H1 (cell line): ENCODE measurements around the gene VRK3. TPM values are rescaled to one million over a fixed set of nuclear protein-coding genes. Genes with fewer than 3 reads are reported as not detected.

Source experiments
- CTCF ChIA-PET: fragments of 300-600 bp; sonication (Branson Sonifier 250); formaldehyde crosslinking; loops from one replicate; lab custom pipeline; 2021; ENCODE audit not compliant: partially characterized antibody; lab: Charles Lee
- POLR2A ChIA-PET: fragments of 300-600 bp; sonication (Branson Sonifier 250); formaldehyde crosslinking; loops from one replicate; lab custom pipeline; 2021; ENCODE audit warnings: inconsistent platforms; ENCODE audit not compliant: partially characterized antibody; lab: Charles Lee
- DNase-seq, 2 experiments: peaks; one replicate each; pipeline versions ENCODE4 v3.0.0 to v3.0.0-alpha.2; 2010 to 2022; ENCODE audit warnings: low spot score in 2 of 2, low read depth in 1 of 2, mixed read lengths in 1 of 2
- FAIRE-seq: peaks from 2 replicates; lab custom pipeline; 2011; peaks lifted over from hg19 to GRCh38; lab: Jason Lieb, UNC
- H2AFZ ChIP-seq: 2 replicates; pipeline ENCODE4 v1.8.1; 2012; ENCODE audit warnings: low read length, inconsistent platforms
- H2AK5ac ChIP-seq: 2 replicates; pipeline ENCODE4 v1.6.1; 2013; ENCODE audit warnings: low read depth, low read length
- H2BK120ac ChIP-seq: replicated peaks from 2 replicates; pipeline ENCODE3; 2013; ENCODE audit warnings: low read depth, low read length, inconsistent platforms
- H2BK12ac ChIP-seq: 2 replicates; pipeline ENCODE4 v1.6.1; 2013; ENCODE audit warnings: low read depth, low read length
- H2BK15ac ChIP-seq: 2 replicates; pipeline ENCODE4 v1.6.1; 2013; ENCODE audit warnings: low read length
- H2BK20ac ChIP-seq: 2 replicates; pipeline ENCODE4 v1.6.1; 2013; ENCODE audit warnings: low read length
- H2BK5ac ChIP-seq: 2 replicates; pipeline ENCODE4 v1.6.1; 2013; ENCODE audit warnings: low read depth, low read length
- H3K14ac ChIP-seq: 2 replicates; pipeline ENCODE4 v1.6.1; 2013; ENCODE audit warnings: inconsistent platforms; ENCODE audit not compliant: insufficient read length
- H3K18ac ChIP-seq: 2 replicates; pipeline ENCODE4 v1.6.1; 2013; ENCODE audit warnings: low read length; ENCODE audit errors: extremely low read depth
- H3K23ac ChIP-seq: 2 replicates; pipeline ENCODE4 v1.6.1; 2013; ENCODE audit warnings: inconsistent platforms; ENCODE audit not compliant: insufficient read length
- H3K23me2 ChIP-seq: 2 replicates; pipeline ENCODE4 v1.6.1; 2013; ENCODE audit warnings: low read depth, low read length
- H3K27ac ChIP-seq: 2 replicates; pipeline ENCODE4 v1.6.1; 2011; ENCODE audit warnings: low read depth, low read length, inconsistent platforms
- H3K27me3 ChIP-seq, 4 experiments: replicated peaks in 1 of 4; 1 replicate in 1 of 4; 2 replicates in 3 of 4; pipeline versions ENCODE4 v1.6.1 to v1.8.1; 2011 to 2013; ENCODE audit warnings: low read length in 3 of 4, mild to moderate bottlenecking in 3 of 4, inconsistent platforms in 2 of 4, mixed read lengths in 2 of 4, moderate library complexity in 1 of 4; ENCODE audit not compliant: control insufficient read depth in 3 of 4, insufficient read depth in 3 of 4; ENCODE audit errors: extremely low read depth in 1 of 4
- H3K36me3 ChIP-seq, 4 experiments: 2 replicates each; pipeline versions ENCODE4 v1.6.1 to v1.8.1; 2011 to 2013; ENCODE audit warnings: mild to moderate bottlenecking in 4 of 4, low read length in 3 of 4, moderate library complexity in 2 of 4, control low read depth in 1 of 4, inconsistent platforms in 1 of 4; ENCODE audit not compliant: insufficient read depth in 4 of 4, control insufficient read depth in 2 of 4
- H3K4ac ChIP-seq: replicated peaks from 2 replicates; pipeline ENCODE3; 2013; ENCODE audit warnings: low read length, low read depth, mixed read lengths, inconsistent platforms; ENCODE audit not compliant: insufficient read length
- H3K4me1 ChIP-seq, 4 experiments: replicated peaks in 1 of 4; 1 replicate in 1 of 4; 2 replicates in 3 of 4; pipeline versions ENCODE4 v1.6.1 to v1.8.1; 2011 to 2013; ENCODE audit warnings: low read length in 3 of 4, inconsistent platforms in 2 of 4, mixed read lengths in 1 of 4; ENCODE audit not compliant: insufficient read depth in 4 of 4, control insufficient read depth in 3 of 4
- H3K4me2 ChIP-seq, 2 experiments: 2 replicates each; pipeline versions ENCODE4 v1.6.1 to v1.8.1; 2011 to 2013; ENCODE audit warnings: low read depth in 2 of 2, low read length in 2 of 2, control low read depth in 1 of 2, inconsistent platforms in 1 of 2, mild to moderate bottlenecking in 1 of 2; ENCODE audit not compliant: insufficient read depth in 1 of 2
- H3K4me3 ChIP-seq, 4 experiments: fragments of 200-600, 300-600 bp in 1 of 4; sonication (generic), shearing (Covaris generic), sonication (Bioruptor Twin) in 1 of 4; 2 replicates each; pipeline versions ENCODE4 v1.5.1 to v1.8.1; 2011 to 2016; ENCODE audit warnings: low read length in 4 of 4, low read depth in 3 of 4, control low read depth in 2 of 4, inconsistent platforms in 2 of 4, mild to moderate bottlenecking in 2 of 4, mixed read lengths in 1 of 4, moderate library complexity in 1 of 4; ENCODE audit not compliant: insufficient read depth in 2 of 4; ENCODE audit errors: extremely low read depth in 1 of 4
- H3K56ac ChIP-seq: replicated peaks from 2 replicates; pipeline ENCODE3; 2013; ENCODE audit warnings: low read depth, mild to moderate bottlenecking, mixed read lengths, low read length, inconsistent platforms; ENCODE audit not compliant: insufficient read length
- H3K79me1 ChIP-seq: 2 replicates; pipeline ENCODE4 v1.6.1; 2013; ENCODE audit warnings: low read depth, low read length, control low read depth
- H3K79me2 ChIP-seq, 2 experiments: 2 replicates each; pipeline versions ENCODE4 v1.6.1 to v1.8.1; 2012 to 2013; ENCODE audit warnings: low read length in 2 of 2, mild to moderate bottlenecking in 2 of 2, inconsistent platforms in 1 of 2; ENCODE audit not compliant: insufficient read depth in 2 of 2, control insufficient read depth in 1 of 2
- H3K9ac ChIP-seq, 4 experiments: replicated peaks in 1 of 4; 1 replicate in 1 of 4; 2 replicates in 3 of 4; pipeline versions ENCODE4 v1.6.1 to v1.8.1; 2011 to 2013; ENCODE audit warnings: low read depth in 3 of 4, low read length in 3 of 4, control low read depth in 2 of 4, mild to moderate bottlenecking in 2 of 4, moderate library complexity in 2 of 4, inconsistent platforms in 1 of 4; ENCODE audit errors: extremely low read depth in 1 of 4
- H3K9me3 ChIP-seq, 2 experiments: 2 replicates each; pipeline versions ENCODE4 v1.6.1 to v1.8.1; 2012 to 2013; ENCODE audit warnings: mild to moderate bottlenecking in 2 of 2, moderate library complexity in 2 of 2, control low read depth in 1 of 2, inconsistent platforms in 1 of 2, low read depth in 1 of 2, low read length in 1 of 2, mixed read lengths in 1 of 2; ENCODE audit not compliant: insufficient read depth in 2 of 2
- H4K20me1 ChIP-seq, 2 experiments: replicated peaks in 1 of 2; 2 replicates each; pipeline versions ENCODE3 to v1.8.1; 2011 to 2013; ENCODE audit warnings: inconsistent platforms in 2 of 2, low read length in 2 of 2, mild to moderate bottlenecking in 1 of 2; ENCODE audit not compliant: insufficient read depth in 2 of 2, control insufficient read depth in 1 of 2
- H4K5ac ChIP-seq: 2 replicates; pipeline ENCODE4 v1.6.1; 2013; ENCODE audit warnings: low read length, low read depth, mixed read lengths, inconsistent platforms; ENCODE audit not compliant: insufficient read length
- H4K8ac ChIP-seq: 2 replicates; pipeline ENCODE4 v1.8.0; 2013; ENCODE audit warnings: mild to moderate bottlenecking, moderate library complexity, low read length, inconsistent platforms; ENCODE audit not compliant: insufficient read depth; ENCODE audit errors: extremely low read depth
- H4K91ac ChIP-seq: replicated peaks from 2 replicates; pipeline ENCODE3; 2013; ENCODE audit warnings: low read length, mixed read lengths, inconsistent platforms; ENCODE audit not compliant: insufficient read length
- ASH2L ChIP-seq: fragments of 200-600, 300-600 bp; sonication (generic); IDR thresholded peaks from one replicate; pipeline ENCODE4 v1.7.1; 2017; ENCODE audit warnings: low read length
- BRCA1 ChIP-seq: IDR thresholded peaks from 2 replicates; pipeline ENCODE4 v1.6.1; 2012; ENCODE audit warnings: low read depth, low read length, improper control_type of control experiment
- CHD1 ChIP-seq: IDR thresholded peaks from 2 replicates; pipeline ENCODE4 v1.6.1; 2012; ENCODE audit warnings: low read depth, low read length, improper control_type of control experiment
- EZH2 ChIP-seq: fragments of 200-600 bp; sonication (generic); IDR thresholded peaks from 2 replicates; pipeline ENCODE4 v1.7.1; 2012; ENCODE audit warnings: low read depth, mild to moderate bottlenecking, moderate library complexity, low read length, inconsistent platforms; ENCODE audit not compliant: severe bottlenecking
- NANOG ChIP-seq: IDR thresholded peaks from 2 replicates; pipeline ENCODE4 v1.6.1; 2011; ENCODE audit warnings: low read length, low read depth, mild to moderate bottlenecking, inconsistent platforms; ENCODE audit not compliant: insufficient read depth, poor library complexity, severe bottlenecking
- SIN3A ChIP-seq, 2 experiments: IDR thresholded peaks in 1 of 2; conservative IDR thresholded peaks in 1 of 2; 2 replicates each; pipeline ENCODE4 v1.6.1; 2011 to 2012; ENCODE audit warnings: low read length in 2 of 2, improper control_type of control experiment in 1 of 2, low read depth in 1 of 2, mild to moderate bottlenecking in 1 of 2
- SIRT6 ChIP-seq: IDR thresholded peaks from one replicate; pipeline ENCODE4 v1.7.1; 2012; ENCODE audit warnings: low read length, inconsistent platforms
- SP1 ChIP-seq: IDR thresholded peaks from 2 replicates; pipeline ENCODE4 v1.6.1; 2011; ENCODE audit warnings: low read depth, low read length
- SUZ12 ChIP-seq: fragments of 200-600 bp; sonication (generic); IDR thresholded peaks from 2 replicates; pipeline ENCODE4 v1.6.1; 2012; ENCODE audit warnings: mild to moderate bottlenecking, inconsistent platforms, low read length, moderate library complexity, mixed read lengths
- TAF7 ChIP-seq: optimal IDR thresholded peaks from 2 replicates; pipeline ENCODE3; 2011; ENCODE audit warnings: low read depth, mild to moderate bottlenecking, inconsistent platforms, low read length, moderate library complexity, borderline replicate concordance
- ZNF274 ChIP-seq: IDR thresholded peaks from 2 replicates; pipeline ENCODE4 v1.7.0; 2012; ENCODE audit warnings: low read length, borderline replicate concordance; ENCODE audit errors: extremely low read depth
- WGBS, 2 experiments: shearing (Covaris generic) in 1 of 2; methylation state at CpG; one replicate each; pipeline versions ENCODE4 v1.1.6 to v1.1.7; 2013 to 2015; ENCODE audit warnings: low lambda C conversion rate in 2 of 2, mixed read lengths in 2 of 2, inconsistent platforms in 1 of 2, low coverage in 1 of 2, missing lambda C conversion rate in 1 of 2; ENCODE audit not compliant: insufficient replicate concordance in 2 of 2, insufficient coverage in 1 of 2, insufficient read length in 1 of 2; ENCODE audit errors: extremely low coverage in 1 of 2, missing lambda C conversion rate in 1 of 2; 5-methylcytosine and 5-hydroxymethylcytosine counted together
- polyA plus RNA-seq, 7 experiments: library from polyadenylated mRNA; depleted of rRNA in 3 of 7; stranded (reverse) in 5 of 7; unstranded in 2 of 7; fragments of >200 nt in 5 of 7; fragments of 200-250 nt in 2 of 7; gene quantifications; 1 replicate in 5 of 7; 2 replicates in 1 of 7; 4 replicates in 1 of 7; pipeline versions ENCODE4 v1.2.1 to v1.2.3, GENCODE V29; 2011 to 2013; ENCODE audit warnings: missing spikeins in 2 of 7, mixed read lengths in 2 of 7
- total RNA-seq: library from RNA; stranded (reverse); fragmentation: NEBNext Ultra II Directional; extraction: Animal tissue kit (Norgen Biotek cat#: 25700); gene quantifications from 2 replicates; pipeline ENCODE4 v1.2.1, GENCODE V29; 2021
- TF ChIP-seq, protein P1 (sequence below): IDR thresholded peaks from 2 replicates; pipeline ENCODE4 v1.6.1; 2011; ENCODE audit warnings: low read length, improper control_type of control experiment

The VRK3 gene
- total and polyA plus RNA-seq, 2 of the 8 experiments (the other 6 are each of a cell fraction or from before 2014, with no cell fraction given): 21.3 to 36.1 TPM

DNA sequence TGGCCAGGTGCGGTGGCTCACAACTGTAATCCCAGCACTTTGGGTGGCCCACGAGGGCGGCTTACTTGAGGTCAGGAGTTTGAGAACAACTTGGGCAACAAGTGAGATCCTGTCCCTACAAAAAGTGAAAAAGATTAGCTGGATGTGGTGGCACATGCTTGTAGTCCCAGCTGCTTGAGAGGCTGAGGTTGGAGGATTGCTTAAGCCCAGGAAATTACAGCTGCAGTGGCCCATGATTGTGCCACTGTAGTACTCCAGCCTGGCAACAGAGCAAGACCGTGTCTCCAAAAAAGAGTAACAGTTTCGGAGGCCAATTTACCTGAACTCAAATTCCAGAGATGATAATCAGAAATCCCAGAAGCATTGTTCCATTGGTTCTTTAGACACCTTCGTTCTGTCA is 5.1 kb upstream of the VRK3 start:
- ChIA-PET POLR2A (no interaction called here), CTCF (interaction anchor here (1.6 to 2.6 kb wide), 2 partner anchors 16 to 45 kb away, joined by 6 to 10 read pairs; no protein-coding TSS in a partner anchor)
- no peak overlapping the region for H3K23ac ChIP-seq
- no peak overlapping the region for H3K18ac ChIP-seq
- H3K23me2 ChIP-seq: 0 out of 2 replicates have a peak, but pooled peaks cover 2% of the 10 kb centered on the region
- no peaks in the 10 kb centered on the region for H3K9me3 ChIP-seq
- no peak overlapping the region for H3K4ac ChIP-seq
- H3K79me1 ChIP-seq: peaks cover 6% of the 10 kb centered on the region
- no peak overlapping the region for H2AK5ac ChIP-seq
- no peak overlapping the region for H2BK12ac ChIP-seq
- no peak overlapping the region for H2BK120ac ChIP-seq
- FAIRE-seq: no peak
- 95% methylated on average over 6 of the region's 6 CpGs; no CpG with 5 or more reads in 1 of the 2 experiments for WGBS, 2 experiments
- no peak for DNase-seq
- no peak overlapping the region for H3K27ac ChIP-seq
- H3K79me2 ChIP-seq: peaks cover 0 to 24% of the 10 kb centered on the region in 2 experiments; a peak in 2 of 4 replicates
- H4K8ac ChIP-seq: no peak overlapping the region
- H3K4me3 ChIP-seq: no peak overlapping the region
- no peak overlapping the region for H4K5ac ChIP-seq
- H3K36me3 ChIP-seq: peaks cover 4 to 28% (median 22%) of the 10 kb centered on the region in 4 experiments
- H3K4me2 ChIP-seq: no peak overlapping the region
- H3K56ac ChIP-seq: no peak overlapping the region
- no peak overlapping the region for H3K9ac ChIP-seq
- H3K14ac ChIP-seq: no peak overlapping the region
- no peak overlapping the region for H2BK15ac ChIP-seq
- no peaks in the 10 kb centered on the region; a peak in 1 of 7 replicates for H3K4me1 ChIP-seq
- no peak overlapping the region for H2BK5ac ChIP-seq
- no peak overlapping the region for H2AFZ ChIP-seq
- peaks cover 2 to 6% of the 10 kb centered on the region in 2 experiments for H4K20me1 ChIP-seq
- H3K27me3 ChIP-seq: no peaks in the 10 kb centered on the region
- H4K91ac ChIP-seq: no peak overlapping the region
- no peak overlapping the region for H2BK20ac ChIP-seq
- no peak for TF ChIP-seq ZNF274
- no peak for TF ChIP-seq EZH2
- no peak for TF ChIP-seq SUZ12
- TF ChIP-seq SIRT6: no peak
- no peak for TF ChIP-seq SP1
- no peak for TF ChIP-seq CHD1
- no peak for TF ChIP-seq NANOG
- TF ChIP-seq, protein P1, sequence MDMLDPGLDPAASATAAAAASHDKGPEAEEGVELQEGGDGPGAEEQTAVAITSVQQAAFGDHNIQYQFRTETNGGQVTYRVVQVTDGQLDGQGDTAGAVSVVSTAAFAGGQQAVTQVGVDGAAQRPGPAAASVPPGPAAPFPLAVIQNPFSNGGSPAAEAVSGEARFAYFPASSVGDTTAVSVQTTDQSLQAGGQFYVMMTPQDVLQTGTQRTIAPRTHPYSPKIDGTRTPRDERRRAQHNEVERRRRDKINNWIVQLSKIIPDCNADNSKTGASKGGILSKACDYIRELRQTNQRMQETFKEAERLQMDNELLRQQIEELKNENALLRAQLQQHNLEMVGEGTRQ: no peak
- TF ChIP-seq TAF7: no peak
- no peak for TF ChIP-seq ASH2L
- TF ChIP-seq BRCA1: no peak
- no peak for TF ChIP-seq SIN3A (conservative IDR thresholded peaks at IDR 0.05 in 1 of 2, IDR thresholded peaks at IDR 0.05 in 1 of 2; ENCODE audit: low read depth in 1 of 2, low read length in 2 of 2)
